ENCODE measurements around the gene PCDH18.
"Not testable (repeated sequence)": the region's sequence is repeated elsewhere in the genome, so short reads cannot be mapped to it uniquely, and the experiment has no call there.

The PCDH18 gene

GRCh38 chr4:137528673-137529072 is 3.6 kb downstream of the PCDH18 start:
- no peak for DNase-seq (ENCODE audit: low read depth)

GRCh38 chr4:137526681-137527080 is 5.6 kb downstream of the PCDH18 start:
- DNase-seq (ENCODE audit: low read depth), result no peak

GRCh38 chr4:137524725-137525369 is 7.4 kb downstream of the PCDH18 start:
- no peak for DNase-seq (ENCODE audit: low read depth)

- DNase-seq (ENCODE audit: low read depth), result no peak
These were observed 9.0 kb downstream of the PCDH18 start for GRCh38 chr4:137523329-137523728.

GRCh38 chr4:137521053-137521452 is 11.2 kb downstream of the PCDH18 start:
- no peak for DNase-seq (ENCODE audit: low read depth)

GRCh38 chr4:137519406-137519805 is 12.9 kb downstream of the PCDH18 start:
- DNase-seq (ENCODE audit: low read depth), result no peak

GRCh38 chr4:137517323-137517722 is 15.0 kb downstream of the PCDH18 start:
- not testable (repeated sequence) for DNase-seq (ENCODE audit: low read depth)

- no peak for DNase-seq (ENCODE audit: low read depth)
These were observed 17.7 kb downstream of the PCDH18 start for GRCh38 chr4:137514406-137515111.

- no peak for DNase-seq (ENCODE audit: low read depth)
These were observed 21.6 kb downstream of the PCDH18 start for GRCh38 chr4:137510557-137511265.

- DNase-seq (ENCODE audit: low read depth), result no peak
These were observed 22.4 kb downstream of the PCDH18 start for GRCh38 chr4:137509855-137510282.

- no peak for DNase-seq (ENCODE audit: low read depth)
These were observed 29.8 kb downstream of the PCDH18 start for GRCh38 chr4:137502339-137503129.

GRCh38 chr4:137496267-137496666 is 36.0 kb downstream of the PCDH18 start:
- not testable (repeated sequence) for DNase-seq (ENCODE audit: low read depth)

GRCh38 chr4:137495578-137495977 is 36.7 kb downstream of the PCDH18 start:
- no peak for DNase-seq (ENCODE audit: low read depth)

- DNase-seq (ENCODE audit: low read depth), result not testable (repeated sequence)
These were observed 48.9 kb downstream of the PCDH18 start for GRCh38 chr4:137483313-137483959.

- DNase-seq (ENCODE audit: low read depth), result not testable (repeated sequence)
These were observed 52.6 kb downstream of the PCDH18 start for GRCh38 chr4:137479657-137480056.

GRCh38 chr4:137476345-137476744 is 55.9 kb downstream of the PCDH18 start:
- DNase-seq (ENCODE audit: low read depth), result no peak

GRCh38 chr4:137474711-137475301 is 57.5 kb downstream of the PCDH18 start:
- DNase-seq (ENCODE audit: low read depth), result no peak

GRCh38 chr4:137471895-137472294 is 60.4 kb downstream of the PCDH18 start:
- no peak for DNase-seq (ENCODE audit: low read depth)

- no peak for DNase-seq (ENCODE audit: low read depth)
These were observed 60.8 kb downstream of the PCDH18 start for GRCh38 chr4:137471461-137471860.

- no peak for DNase-seq (ENCODE audit: low read depth)
These were observed 61.5 kb downstream of the PCDH18 start for GRCh38 chr4:137470806-137471205.

Data from stimulated activated CD8-positive, alpha-beta memory T cell treated with anti-CD3 and anti-CD28 coated beads, Interleukin-15, amount 100 ng/mL, for 1 hour (primary cell).